Esophagus muscularis mucosa (tissue), 4 donors: Measurements from ENCODE around the gene TMEM108. TPM values are rescaled to one million over a fixed set of nuclear protein-coding genes. Genes with fewer than 3 reads are reported as not detected.

Experiments used
- DNase-seq: peaks from one replicate; pipeline ENCODE4 v3.0.0-alpha.2; 2017; ENCODE audit errors: extremely low spot score
- H3K27ac ChIP-seq, 4 donors: fragments of 200-600 bp; sonication (generic); replicated peaks in 1 of 4; 1 replicate in 3 of 4; 2 replicates in 1 of 4; pipeline ENCODE4 v1.5.1; 2016 to 2019; ENCODE audit warnings: mild to moderate bottlenecking in 1 of 4
- H3K27me3 ChIP-seq, 4 donors: fragments of 200-600 bp; sonication (generic); one replicate each; pipeline versions ENCODE4 v1.5.1 to v1.6.0; 2016 to 2019
- H3K36me3 ChIP-seq, 4 donors: fragments of 200-600 bp; sonication (generic); one replicate each; pipeline ENCODE4 v1.5.1; 2016 to 2019
- H3K4me1 ChIP-seq, 4 donors: fragments of 200-600 bp; sonication (generic); one replicate each; pipeline ENCODE4 v1.5.1; 2016 to 2019
- H3K4me3 ChIP-seq, 4 donors: fragments of 200-600 bp; sonication (generic); 1 replicate in 2 of 4; 2 replicates in 2 of 4; pipeline ENCODE4 v1.5.1; 2016 to 2019; ENCODE audit warnings: mild to moderate bottlenecking in 4 of 4, moderate library complexity in 1 of 4
- H3K9me3 ChIP-seq, 4 donors: fragments of 200-600 bp; sonication (generic); 1 replicate in 3 of 4; 2 replicates in 1 of 4; pipeline ENCODE4 v1.5.1; 2016 to 2019
- CTCF ChIP-seq, 3 experiments: fragments of 200-600 bp in 2 of 3; fragments of 450-650 bp in 1 of 3; sonication (generic) in 2 of 3; IDR thresholded peaks; one replicate each; pipeline ENCODE4 v1.5.1; 2017 to 2019; ENCODE audit warnings: antibody characterized with exemption in 3 of 3, mild to moderate bottlenecking in 2 of 3, moderate library complexity in 1 of 3
- EP300 ChIP-seq: sonication (generic); formaldehyde crosslinking; IDR thresholded peaks from one replicate; pipeline ENCODE4 v1.6.1; 2017; ENCODE audit warnings: antibody characterized with exemption
- POLR2A ChIP-seq: fragments of 450-650 bp; IDR thresholded peaks from one replicate; pipeline ENCODE4 v1.6.1; 2017; ENCODE audit warnings: antibody characterized with exemption, moderate library complexity, mild to moderate bottlenecking, low read depth
- POLR2AphosphoS5 ChIP-seq, 2 donors: sonication (generic); formaldehyde crosslinking; IDR thresholded peaks; one replicate each; pipeline ENCODE4 v1.6.1; 2017; ENCODE audit warnings: antibody characterized with exemption in 2 of 2
- WGBS: methylation state at CpG from one replicate; pipeline ENCODE4 v1.1.5; 2018; 5-methylcytosine and 5-hydroxymethylcytosine counted together
- intact Hi-C: fragments of 100-400 bp; cut with DNase I; formaldehyde crosslinking; loops from one replicate; pipeline ENCODE4 v1.15.1; 2023
- total RNA-seq, 4 donors: library from RNA; depleted of rRNA; stranded (reverse); fragments of >200 nt; gene quantifications; one replicate each; pipeline versions ENCODE4 v1.1.0 to v1.2.1, GENCODE V29; 2016

Gene TMEM108
- total RNA-seq, 4 donors from 2014 or later, result 8.6 to 12.1 (median 11.2) TPM

- intact Hi-C loops, result no loop called here
- H3K9me3 ChIP-seq, result no peaks in the 10 kb centered on the region
- no peak overlapping the region for H3K27ac ChIP-seq
- no peak overlapping the region for H3K4me3 ChIP-seq
- peaks cover 0 to 5% (median 0%) of the 10 kb centered on the region in 4 donors for H3K4me1 ChIP-seq
- H3K36me3 ChIP-seq, result no peaks in the 10 kb centered on the region
- WGBS, result 100% methylated on average over 1 of the region's 1 CpG
- DNase-seq, result no peak
- TF ChIP-seq CTCF (IDR thresholded peaks at IDR 0.05), result no peak
- TF ChIP-seq EP300, result no peak
- no peak for TF ChIP-seq POLR2AphosphoS5 (IDR thresholded peaks at IDR 0.05)
- no peak for TF ChIP-seq POLR2A
- H3K27me3 ChIP-seq, result no peaks in the 10 kb centered on the region
Observed at GRCh38 chr3:133236901-133237300, 198.7 kb downstream of the TMEM108 start.

- DNase-seq, result no peak
- TF ChIP-seq EP300 (no peak), POLR2A (no peak), POLR2AphosphoS5 (IDR thresholded peaks at IDR 0.05) (no peak), CTCF (IDR thresholded peaks at IDR 0.05) (no peak)
- intact Hi-C loops, result no loop called here
- Histone ChIP-seq H3K9me3 (no peaks in the 10 kb centered on the region), H3K36me3 (no peaks in the 10 kb centered on the region), H3K27ac (no peak overlapping the region), H3K4me3 (no peak overlapping the region), H3K27me3 (no peaks in the 10 kb centered on the region), H3K4me1 (peaks cover 0 to 5% (median 0%) of the 10 kb centered on the region in 4 donors)
Observed at GRCh38 chr3:133237380-133237779, 199.2 kb downstream of the TMEM108 start.

- Histone ChIP-seq H3K27me3 (no peaks in the 10 kb centered on the region), H3K27ac (no peak overlapping the region), H3K4me1 (peaks cover 0 to 5% (median 0%) of the 10 kb centered on the region in 4 donors), H3K36me3 (no peaks in the 10 kb centered on the region), H3K4me3 (no peak overlapping the region), H3K9me3 (no peaks in the 10 kb centered on the region)
- DNase-seq, result no peak
- intact Hi-C loops, result no loop called here
- no peak for TF ChIP-seq CTCF (IDR thresholded peaks at IDR 0.05)
- 79% methylated on average over 3 of the region's 3 CpGs for WGBS
Observed at GRCh38 chr3:133238015-133238414, 199.8 kb downstream of the TMEM108 start.

- Histone ChIP-seq H3K4me3 (no peak overlapping the region), H3K9me3 (no peaks in the 10 kb centered on the region), H3K4me1 (peaks cover 0 to 4% (median 0%) of the 10 kb centered on the region in 4 donors), H3K36me3 (no peaks in the 10 kb centered on the region), H3K27ac (no peak overlapping the region), H3K27me3 (no peaks in the 10 kb centered on the region)
- 96% methylated on average over 1 of the region's 1 CpG for WGBS
- intact Hi-C loops, result no loop called here
- no peak for TF ChIP-seq CTCF (IDR thresholded peaks at IDR 0.05)
- TF ChIP-seq POLR2AphosphoS5 (IDR thresholded peaks at IDR 0.05), result no peak
- TF ChIP-seq EP300, result no peak
- TF ChIP-seq POLR2A, result no peak
- DNase-seq, result no peak
Observed at GRCh38 chr3:133246119-133246518, 207.9 kb downstream of the TMEM108 start.

- no peaks in the 10 kb centered on the region for H3K9me3 ChIP-seq
- intact Hi-C loops, result no loop called here
- no peak overlapping the region for H3K4me3 ChIP-seq
- H3K36me3 ChIP-seq, result no peaks in the 10 kb centered on the region
- H3K27me3 ChIP-seq, result no peaks in the 10 kb centered on the region
- peaks cover 0 to 4% (median 0%) of the 10 kb centered on the region in 4 donors for H3K4me1 ChIP-seq
- no peak for TF ChIP-seq CTCF (IDR thresholded peaks at IDR 0.05)
- no peak for TF ChIP-seq POLR2A
- no peak for TF ChIP-seq POLR2AphosphoS5 (IDR thresholded peaks at IDR 0.05)
- no peak for TF ChIP-seq EP300
- DNase-seq, result no peak
- no peak overlapping the region for H3K27ac ChIP-seq
Observed at GRCh38 chr3:133246773-133247172, 208.6 kb downstream of the TMEM108 start.
